C4-2B (cell line): ENCODE results near the gene GCLC.
A peak's percentile ranks its signal among the peaks of the same experiment; 100 is the strongest.

ENCODE experiments used
- H3K27ac ChIP-seq: fragments of 450-650 bp; 2 replicates; pipeline ENCODE4 v1.5.1; 2017
- ZFX ChIP-seq: fragments of 450-650 bp; IDR thresholded peaks from 2 replicates; pipeline ENCODE4 v1.6.1; 2017
- TF ChIP-seq, protein P1 (sequence below): fragments of 450-650 bp; conservative IDR thresholded peaks from 2 replicates; pipeline ENCODE4 v1.5.1; 2017; ENCODE audit warnings: mild to moderate bottlenecking

Gene GCLC

DNA sequence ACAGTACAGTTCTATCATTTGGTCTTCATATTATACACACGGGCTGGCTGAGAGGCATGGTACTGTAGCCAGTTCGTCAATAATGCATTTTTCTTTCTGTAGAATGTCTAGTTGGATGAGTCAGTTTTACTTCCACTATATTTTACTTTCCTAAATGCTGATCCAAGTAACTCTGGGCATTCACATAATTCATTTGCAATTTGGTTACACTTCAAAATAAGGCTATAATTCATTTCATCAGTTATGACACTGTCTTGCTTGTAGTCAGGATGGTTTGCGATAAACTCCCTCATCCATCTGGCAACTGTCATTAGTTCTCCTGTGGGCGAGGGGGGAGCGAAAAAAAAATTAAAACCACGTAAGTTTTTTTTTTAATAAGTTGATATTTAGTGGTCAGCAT, 46.3 kb downstream of the GCLC start:
- no peak for TF ChIP-seq ZFX
- TF ChIP-seq, protein P1, sequence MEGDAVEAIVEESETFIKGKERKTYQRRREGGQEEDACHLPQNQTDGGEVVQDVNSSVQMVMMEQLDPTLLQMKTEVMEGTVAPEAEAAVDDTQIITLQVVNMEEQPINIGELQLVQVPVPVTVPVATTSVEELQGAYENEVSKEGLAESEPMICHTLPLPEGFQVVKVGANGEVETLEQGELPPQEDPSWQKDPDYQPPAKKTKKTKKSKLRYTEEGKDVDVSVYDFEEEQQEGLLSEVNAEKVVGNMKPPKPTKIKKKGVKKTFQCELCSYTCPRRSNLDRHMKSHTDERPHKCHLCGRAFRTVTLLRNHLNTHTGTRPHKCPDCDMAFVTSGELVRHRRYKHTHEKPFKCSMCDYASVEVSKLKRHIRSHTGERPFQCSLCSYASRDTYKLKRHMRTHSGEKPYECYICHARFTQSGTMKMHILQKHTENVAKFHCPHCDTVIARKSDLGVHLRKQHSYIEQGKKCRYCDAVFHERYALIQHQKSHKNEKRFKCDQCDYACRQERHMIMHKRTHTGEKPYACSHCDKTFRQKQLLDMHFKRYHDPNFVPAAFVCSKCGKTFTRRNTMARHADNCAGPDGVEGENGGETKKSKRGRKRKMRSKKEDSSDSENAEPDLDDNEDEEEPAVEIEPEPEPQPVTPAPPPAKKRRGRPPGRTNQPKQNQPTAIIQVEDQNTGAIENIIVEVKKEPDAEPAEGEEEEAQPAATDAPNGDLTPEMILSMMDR, result no peak

DNA sequence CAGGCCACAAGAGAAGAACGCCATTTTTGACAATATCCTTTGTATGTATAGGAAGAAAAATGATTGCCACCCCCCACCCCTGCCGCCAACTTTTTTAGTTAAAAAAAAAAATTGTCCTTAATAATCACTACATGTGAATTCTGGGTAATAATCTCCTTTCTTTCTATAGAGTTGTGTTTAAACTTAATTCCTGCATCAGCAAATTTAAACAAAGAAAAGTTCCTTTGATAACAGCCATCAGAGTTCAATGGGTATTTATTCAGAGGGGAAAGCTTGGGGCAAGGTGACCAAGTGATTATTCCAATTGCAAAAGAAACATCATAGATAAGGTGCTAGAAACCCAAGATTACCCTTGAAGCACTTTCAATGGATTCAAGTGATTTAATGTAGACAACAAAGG, 47.0 kb downstream of the GCLC start:
- no peak for TF ChIP-seq ZFX
- H3K27ac ChIP-seq, result no peak overlapping the region

More for the DNA sequence above, 46.3 kb downstream of the GCLC start:
- H3K27ac ChIP-seq, result no peak overlapping the region

DNA sequence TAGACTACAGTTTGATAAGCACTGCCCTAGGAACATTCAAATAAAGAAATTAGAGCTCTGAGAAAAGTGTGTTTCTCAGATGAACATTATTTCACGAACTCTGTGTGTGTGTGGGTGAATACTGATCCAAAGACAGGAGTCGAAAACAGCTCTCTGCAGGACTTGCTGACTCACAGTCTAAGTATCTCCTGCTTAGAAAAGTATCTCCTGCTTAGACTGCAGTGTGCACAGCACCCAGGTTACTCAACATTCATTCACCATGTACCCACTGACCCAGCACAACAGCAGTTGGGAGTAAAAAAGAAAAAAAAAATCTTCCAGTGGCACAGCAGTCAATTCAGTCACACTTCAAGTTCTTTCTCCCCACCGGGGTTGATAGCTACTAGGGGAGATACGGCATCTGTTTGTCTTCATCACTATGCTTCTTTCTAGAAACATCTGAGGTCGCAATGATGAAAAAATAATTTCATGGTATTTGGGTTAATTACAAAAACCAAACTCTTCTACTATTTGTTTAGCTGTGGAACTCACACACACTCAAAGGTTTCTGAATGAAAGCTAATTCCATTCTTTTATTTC, 48.0 kb downstream of the GCLC start:
- TF ChIP-seq, protein P1, result no peak
- TF ChIP-seq ZFX, result no peak
- H3K27ac ChIP-seq, result no peak overlapping the region

GRCh38 chr6:53495506-53496499, 49.1 kb downstream of the GCLC start:
- no peak for TF ChIP-seq ZFX
- TF ChIP-seq, protein P1, result no peak
- no peak overlapping the region for H3K27ac ChIP-seq

DNA sequence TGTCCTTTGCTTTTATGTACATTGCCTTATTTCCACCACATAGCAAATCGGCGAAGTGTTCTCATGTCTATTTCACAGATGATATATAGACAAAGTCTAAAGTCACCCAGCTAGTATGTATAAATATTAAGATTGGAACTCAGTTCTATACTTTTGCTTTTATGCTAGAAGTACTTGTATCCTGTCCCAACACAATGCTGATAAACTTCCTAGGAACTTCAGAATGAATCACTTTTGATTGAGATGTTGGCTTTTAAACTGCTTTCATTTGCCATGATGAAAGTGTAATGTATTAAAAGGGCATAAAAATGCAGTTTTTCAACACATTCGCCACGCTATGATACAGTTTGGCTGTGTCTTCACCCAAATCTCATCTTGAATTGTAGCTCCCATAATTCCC, 50.8 kb downstream of the GCLC start:
- H3K27ac ChIP-seq, result no peak overlapping the region
- TF ChIP-seq, protein P1, result no peak
- no peak for TF ChIP-seq ZFX

GRCh38 chr6:53493635-53494025, 51.3 kb downstream of the GCLC start:
- no peak overlapping the region for H3K27ac ChIP-seq
- TF ChIP-seq ZFX, result no peak
- TF ChIP-seq, protein P1, result no peak

GRCh38 chr6:53492860-53493634, 51.9 kb downstream of the GCLC start:
- TF ChIP-seq ZFX, result no peak
- TF ChIP-seq, protein P1, result peak; percentile 89
- no peak overlapping the region for H3K27ac ChIP-seq
